NCI-H1092 (cell line): ENCODE data around the gene MCMBP.
A peak's percentile ranks its signal among the peaks of the same experiment; 100 is the strongest.
"Not testable (repeated sequence)": the region's sequence is repeated elsewhere in the genome, so short reads cannot be mapped to it uniquely, and the experiment has no call there.

Experiments
- DNase-seq: peaks from one replicate; lab custom pipeline; 2025; lab: John Stamatoyannopoulos, UW

Gene MCMBP

GRCh38 chr10:119872860-119873681 is 428 bp upstream of the MCMBP start:
- peak; percentile 72 for DNase-seq

DNA sequence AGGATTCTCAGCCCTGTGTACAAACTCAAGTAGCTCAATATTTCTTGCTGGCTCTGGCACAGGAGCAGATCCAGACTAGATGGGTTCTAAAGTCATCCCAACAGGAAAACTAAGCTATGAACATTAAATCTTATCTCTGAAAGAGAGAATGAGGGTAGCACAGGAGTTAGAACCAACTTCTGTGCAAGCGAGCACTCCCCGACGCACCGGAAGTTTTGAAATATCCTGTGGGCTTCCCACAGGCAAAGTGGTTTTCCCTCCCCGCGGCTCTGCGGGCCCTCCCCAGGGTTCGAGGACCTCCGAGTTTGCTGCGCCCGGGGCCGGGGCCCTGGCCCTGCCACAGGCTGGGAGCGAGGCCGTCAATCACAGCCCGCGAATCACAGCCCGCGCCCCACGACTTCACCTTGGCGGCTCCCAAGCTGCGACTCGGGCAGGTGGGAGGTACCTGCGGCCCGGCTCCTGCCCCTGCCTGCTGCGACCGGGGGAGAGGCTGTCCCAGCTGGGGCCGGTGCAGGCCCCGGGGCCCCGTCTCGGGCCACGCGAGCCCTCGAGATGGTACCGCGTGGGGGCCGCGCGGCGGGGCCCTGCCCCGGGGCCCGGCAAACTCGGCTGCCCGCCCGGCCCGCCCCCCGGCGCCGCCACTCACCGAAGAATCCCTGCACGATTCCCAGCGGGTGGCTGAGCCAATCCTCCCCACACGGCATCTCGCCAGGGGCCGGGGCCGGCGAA is 598 bp downstream of the MCMBP start:
- peak; percentile 20 for DNase-seq

DNA sequence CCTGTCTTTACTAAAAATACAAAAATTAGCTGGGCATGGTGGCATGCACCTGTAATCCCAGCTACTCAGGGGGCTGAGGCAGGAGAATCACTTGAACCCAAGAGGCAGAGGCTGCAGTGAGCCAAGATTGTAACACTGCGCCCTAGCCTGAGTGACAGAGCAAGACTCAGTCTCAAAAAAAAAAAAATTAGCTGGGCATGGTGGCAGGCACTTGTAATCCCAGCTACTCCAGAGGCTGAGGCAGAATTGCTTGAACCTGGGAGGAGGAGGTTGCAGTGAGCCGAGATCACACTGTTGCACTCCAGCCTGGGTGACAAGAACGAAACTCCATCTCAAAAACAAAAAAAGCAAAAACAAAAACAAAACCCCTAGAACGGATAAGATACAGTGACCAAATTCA is 3.2 kb downstream of the MCMBP start:
- DNase-seq, result not testable (repeated sequence)

- DNase-seq, result no peak
These were observed 5.3 kb downstream of the MCMBP start for GRCh38 chr10:119867317-119867716.

- DNase-seq, result no peak
These were observed 6.9 kb downstream of the MCMBP start for GRCh38 chr10:119865699-119866240.

GRCh38 chr10:119863951-119864565 is 8.6 kb downstream of the MCMBP start:
- DNase-seq, result no peak

- no peak for DNase-seq
These were observed 10.1 kb downstream of the MCMBP start for GRCh38 chr10:119862524-119862923.

- DNase-seq, result no peak
These were observed 11.6 kb downstream of the MCMBP start for GRCh38 chr10:119860866-119861607.

DNA sequence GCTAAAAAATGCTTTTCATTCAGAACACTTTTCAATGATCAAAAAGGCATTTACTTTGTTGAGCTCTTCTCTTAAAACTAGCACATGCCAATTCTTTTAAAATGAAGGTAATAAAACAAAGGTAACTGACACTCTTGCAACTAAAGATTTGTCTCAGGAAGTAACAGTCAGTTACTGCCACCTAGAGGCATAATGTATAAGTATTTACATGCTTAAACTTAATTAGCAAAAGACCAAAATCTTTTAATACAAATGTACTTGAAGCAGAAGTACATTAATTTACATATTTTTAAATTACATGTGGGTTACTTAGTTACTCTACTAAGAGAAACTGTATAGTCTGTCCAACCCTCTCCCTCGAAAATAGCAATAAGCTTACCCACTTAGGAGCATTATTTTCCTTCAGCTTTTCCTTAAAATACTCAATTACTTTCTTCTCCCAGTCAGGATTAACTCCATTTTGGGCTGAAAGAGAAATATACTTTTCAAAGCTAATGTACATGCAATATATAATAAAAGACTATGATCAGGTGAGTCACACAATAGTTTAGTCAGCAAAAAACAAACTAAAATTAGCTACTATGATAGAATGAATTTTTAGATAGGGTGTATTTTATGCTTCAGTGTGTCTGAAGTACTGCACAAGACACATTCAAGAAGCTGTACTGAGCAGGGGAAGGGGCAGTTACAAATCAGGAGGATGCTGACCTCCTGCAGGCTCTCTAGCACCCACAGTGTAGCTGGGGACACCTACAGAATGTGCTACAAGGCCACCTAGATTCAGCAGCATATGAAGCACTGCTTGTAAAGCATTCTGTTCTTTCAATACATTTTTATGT is 13.0 kb downstream of the MCMBP start:
- no peak for DNase-seq

- DNase-seq, result no peak
These were observed 14.6 kb downstream of the MCMBP start for GRCh38 chr10:119858063-119858462.

DNA sequence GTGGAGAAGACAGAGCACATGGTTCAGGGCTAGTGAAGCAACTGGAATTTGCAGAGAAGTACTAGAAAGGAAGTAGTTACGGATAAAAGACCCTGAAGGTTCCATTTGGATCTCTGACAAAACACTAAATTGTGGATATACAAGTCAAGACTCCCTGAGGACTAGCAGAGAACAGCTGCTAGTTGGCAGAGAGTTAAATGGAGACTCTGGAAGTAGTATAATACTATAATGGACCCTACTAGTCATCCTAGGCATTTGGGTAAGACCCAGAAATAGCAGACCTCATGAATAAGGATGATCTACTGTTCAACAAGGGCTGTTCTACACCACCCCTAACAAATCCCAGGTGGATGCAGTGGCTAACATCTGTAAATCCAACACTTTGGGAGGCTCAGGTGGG is 19.1 kb downstream of the MCMBP start:
- no peak for DNase-seq

GRCh38 chr10:119852822-119853221 is 19.8 kb downstream of the MCMBP start:
- no peak for DNase-seq

DNA sequence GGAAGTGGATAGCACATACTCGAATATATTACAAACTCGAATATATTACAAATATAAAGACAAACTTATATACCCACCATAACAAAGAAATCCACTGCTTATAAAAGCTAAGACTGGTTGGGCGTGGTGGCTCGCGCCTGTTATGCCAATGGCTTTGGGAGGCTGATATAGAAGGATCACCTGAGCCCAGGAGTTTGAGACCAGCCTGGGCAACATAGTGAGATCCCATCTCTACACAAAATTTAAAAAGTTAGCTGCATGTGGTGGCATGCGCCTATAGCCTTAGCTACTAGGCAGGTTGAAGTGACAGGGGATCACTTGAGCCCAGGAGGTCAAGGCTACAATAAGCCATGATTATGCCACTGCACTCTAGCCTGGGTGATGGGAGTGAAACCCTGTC is 20.4 kb downstream of the MCMBP start:
- DNase-seq, result no peak

GRCh38 chr10:119849944-119850343 is 22.7 kb downstream of the MCMBP start:
- no peak for DNase-seq

DNA sequence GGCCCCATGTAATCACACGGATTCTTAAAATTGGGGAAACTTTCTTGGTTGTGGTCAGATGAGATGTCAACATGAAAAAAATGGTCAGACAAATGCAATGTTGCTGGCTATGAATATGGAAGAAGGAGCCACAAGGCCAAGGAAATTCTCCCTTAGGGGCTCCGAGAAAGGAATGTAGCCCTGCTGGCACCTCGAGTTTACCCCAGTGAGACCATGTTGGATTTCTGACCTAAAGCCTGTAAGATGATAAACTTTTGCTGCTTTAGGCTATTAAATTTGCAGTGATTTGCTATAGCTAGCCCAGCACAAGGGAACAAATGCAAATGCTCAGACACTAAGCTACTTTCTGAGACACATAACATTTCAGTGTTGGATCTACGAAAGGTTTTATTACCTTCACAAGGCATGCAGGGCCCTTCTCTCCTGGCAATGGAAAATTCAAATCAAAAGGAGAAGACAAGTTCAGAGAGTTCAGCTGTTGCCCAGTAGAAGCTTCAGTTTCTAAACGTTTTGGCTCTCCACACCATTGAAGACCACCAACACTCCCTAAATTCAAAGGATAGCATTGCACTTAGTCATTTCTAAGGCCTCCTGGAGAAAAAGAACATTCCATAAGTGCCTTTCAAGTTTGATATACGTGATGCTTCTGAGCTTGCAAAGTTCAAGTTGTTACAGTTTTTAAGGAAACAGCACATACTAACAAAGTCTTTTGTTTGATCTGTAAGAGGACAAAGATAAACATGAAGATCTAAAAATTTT is 23.4 kb downstream of the MCMBP start:
- no peak for DNase-seq

DNA sequence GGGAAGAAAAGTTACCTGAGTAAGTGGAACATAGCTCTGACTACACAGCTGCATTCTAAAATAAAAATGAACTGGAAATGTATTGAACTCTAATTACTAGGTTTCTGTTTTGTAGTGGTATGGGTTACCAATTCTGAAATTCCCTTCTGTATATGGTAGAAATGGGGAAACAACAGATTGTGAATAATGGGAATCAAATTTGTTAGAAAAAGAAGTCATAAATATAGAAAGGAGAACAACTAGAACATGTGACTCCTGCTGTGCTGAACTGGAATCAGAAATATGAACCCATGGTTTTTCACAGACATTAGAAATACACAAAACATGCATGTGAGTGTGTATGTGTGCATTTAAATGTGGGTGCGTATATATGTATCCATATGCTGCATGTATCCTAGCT is 27.0 kb downstream of the MCMBP start:
- DNase-seq, result no peak

DNA sequence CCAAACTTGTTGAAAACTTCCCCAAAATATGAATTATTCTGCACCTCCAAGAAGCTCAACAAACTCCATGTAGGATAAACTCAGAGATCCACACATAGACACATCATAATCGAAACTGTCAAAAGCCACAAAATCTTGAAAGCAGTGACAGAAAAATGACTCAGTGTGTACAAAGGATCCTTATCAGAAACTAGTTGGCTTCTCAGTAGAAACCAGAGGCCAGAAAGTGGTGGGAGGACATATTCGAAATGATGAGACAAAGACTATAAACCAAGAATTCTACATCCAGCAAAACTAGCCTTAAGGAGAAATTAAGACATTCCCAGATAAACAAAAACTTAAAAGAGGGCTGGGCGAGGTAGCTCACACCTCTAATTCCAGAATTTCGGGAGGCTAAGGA is 38.5 kb downstream of the MCMBP start:
- no peak for DNase-seq

- DNase-seq, result no peak
These were observed 39.7 kb downstream of the MCMBP start for GRCh38 chr10:119832951-119833350.

DNA sequence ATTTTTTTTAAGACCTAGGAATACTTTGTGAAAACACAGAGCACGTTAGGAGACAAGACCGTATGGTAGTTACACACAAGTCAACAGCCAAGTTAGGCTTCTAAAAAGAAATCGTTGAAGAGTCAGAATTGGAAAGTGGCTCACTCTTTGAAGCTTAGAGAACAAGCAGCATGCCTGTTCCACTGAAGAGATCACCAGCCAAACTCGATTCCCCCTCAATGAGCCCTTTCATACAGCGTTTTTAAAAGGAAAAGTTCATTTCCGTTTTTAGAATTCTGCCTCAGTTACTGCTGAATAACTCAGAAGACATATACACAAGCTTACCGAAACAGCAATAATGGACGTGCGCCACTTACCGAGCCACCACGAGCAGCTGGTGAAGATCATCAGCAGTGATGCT is 41.0 kb downstream of the MCMBP start:
- no peak for DNase-seq

GRCh38 chr10:119830851-119831250 is 41.8 kb downstream of the MCMBP start:
- no peak for DNase-seq
